Endothelial cell of umbilical vein (primary cell): ENCODE results near the gene FOXO1. TPM values are rescaled to one million over a fixed set of nuclear protein-coding genes. Genes with fewer than 3 reads are reported as not detected.

ENCODE experiments used
- BruUV-seq: library from RNA; stranded (reverse); fragments of 400-500 nt; replicated peaks from 2 replicates; lab custom pipeline; 2021; lab: Mats Ljungman, UMichigan
- CTCF ChIA-PET: fragments of 300-600, 350-600 bp; sonication (Branson Sonifier 250); formaldehyde crosslinking; loops from one replicate; lab custom pipeline; 2021; ENCODE audit warnings: antibody characterized with exemption, inconsistent platforms; lab: Charles Lee
- POLR2A ChIA-PET: fragments of 300-600, 350-600 bp; sonication (Branson Sonifier 250); formaldehyde crosslinking; loops from one replicate; lab custom pipeline; 2021; ENCODE audit warnings: antibody characterized with exemption, inconsistent platforms; lab: Charles Lee
- DNase-seq: peaks from one replicate; pipeline ENCODE4 v3.0.0-alpha.2; 2011; ENCODE audit warnings: low read depth, low spot score
- FAIRE-seq: peaks from 2 replicates; lab custom pipeline; 2011; peaks lifted over from hg19 to GRCh38; lab: Jason Lieb, UNC
- H2AFZ ChIP-seq: 2 replicates; pipeline ENCODE4 v1.6.0; 2012; ENCODE audit warnings: low read depth, low read length, control low read depth, inconsistent platforms
- H3K27ac ChIP-seq: 2 replicates; pipeline ENCODE4 v1.5.1; 2011; ENCODE audit warnings: low read depth, mild to moderate bottlenecking, control low read depth, low read length, moderate library complexity; ENCODE audit not compliant: insufficient read depth
- H3K27me3 ChIP-seq, 2 experiments: 2 replicates each; pipeline versions ENCODE4 v1.6.0 to v1.6.1; 2011; ENCODE audit warnings: low read length in 2 of 2, mixed read lengths in 1 of 2; ENCODE audit not compliant: control insufficient read depth in 2 of 2, insufficient read depth in 2 of 2
- H3K36me3 ChIP-seq, 2 experiments: 2 replicates in 1 of 2; 3 replicates in 1 of 2; pipeline ENCODE4 v1.5.1; 2011; ENCODE audit warnings: low read length in 2 of 2, mild to moderate bottlenecking in 1 of 2, moderate library complexity in 1 of 2; ENCODE audit not compliant: control insufficient read depth in 2 of 2, insufficient read depth in 2 of 2; ENCODE audit errors: extremely low read depth in 1 of 2
- H3K4me1 ChIP-seq: 3 replicates; pipeline ENCODE4 v1.5.1; 2011; ENCODE audit warnings: mild to moderate bottlenecking, low read length; ENCODE audit not compliant: control insufficient read depth, insufficient read depth; ENCODE audit errors: extremely low read depth
- H3K4me2 ChIP-seq: 2 replicates; pipeline ENCODE4 v1.6.1; 2011; ENCODE audit warnings: low read length, control low read depth, mixed read lengths; ENCODE audit not compliant: insufficient read depth
- H3K4me3 ChIP-seq, 3 experiments: fragments of 200-600 bp in 1 of 3; sonication (generic), shearing (Covaris generic) in 1 of 3; replicated peaks in 1 of 3; 2 replicates each; pipeline ENCODE4 v1.5.1; 2011 to 2016; ENCODE audit warnings: control low read depth in 3 of 3, low read length in 3 of 3, mild to moderate bottlenecking in 2 of 3, inconsistent platforms in 1 of 3, low read depth in 1 of 3, moderate library complexity in 1 of 3; ENCODE audit not compliant: insufficient read depth in 1 of 3
- H3K79me2 ChIP-seq: 2 replicates; pipeline ENCODE4 v1.6.0; 2012; ENCODE audit warnings: low read length, inconsistent platforms; ENCODE audit not compliant: control insufficient read depth, insufficient read depth
- H3K9ac ChIP-seq: replicated peaks from 2 replicates; pipeline ENCODE3; 2011; ENCODE audit warnings: low read length, control low read depth; ENCODE audit not compliant: insufficient read depth; ENCODE audit errors: extremely low read depth
- H3K9me1 ChIP-seq: replicated peaks from 3 replicates; pipeline ENCODE4 v1.6.0; 2011; ENCODE audit warnings: mild to moderate bottlenecking, low read length; ENCODE audit not compliant: control insufficient read depth, insufficient read depth; ENCODE audit errors: extremely low read depth
- H3K9me3 ChIP-seq: replicated peaks from 2 replicates; pipeline ENCODE4 v1.5.1; 2012; ENCODE audit warnings: low read length, inconsistent platforms; ENCODE audit not compliant: control insufficient read depth, insufficient read depth
- H4K20me1 ChIP-seq: replicated peaks from 2 replicates; pipeline ENCODE3; 2011; ENCODE audit warnings: mild to moderate bottlenecking, low read length; ENCODE audit not compliant: control insufficient read depth, insufficient read depth; ENCODE audit errors: extremely low read depth
- EZH2 ChIP-seq: IDR thresholded peaks from 2 replicates; pipeline ENCODE4 v1.6.1; 2012; ENCODE audit warnings: borderline replicate concordance, low read depth, mild to moderate bottlenecking, moderate library complexity, low read length, inconsistent platforms; ENCODE audit not compliant: severe bottlenecking
- FOS ChIP-seq: IDR thresholded peaks from 2 replicates; pipeline ENCODE4 v1.6.1; 2011; ENCODE audit warnings: mild to moderate bottlenecking, low read length, moderate library complexity, borderline replicate concordance; ENCODE audit not compliant: insufficient read depth
- GATA2 ChIP-seq: IDR thresholded peaks from 2 replicates; pipeline ENCODE4 v1.7.0; 2011; ENCODE audit warnings: low read depth, mild to moderate bottlenecking, moderate library complexity, mixed read lengths, low read length; ENCODE audit not compliant: insufficient read length, insufficient read depth
- JUN ChIP-seq: IDR thresholded peaks from 2 replicates; pipeline ENCODE4 v1.6.1; 2011; ENCODE audit warnings: borderline replicate concordance, low read depth; ENCODE audit not compliant: insufficient read length, insufficient read depth
- MYC ChIP-seq: IDR thresholded peaks from one replicate; pipeline ENCODE4 v1.6.1; 2011; ENCODE audit warnings: mild to moderate bottlenecking, low read depth, low read length
- POLR2A ChIP-seq: IDR thresholded peaks from 2 replicates; pipeline ENCODE4 v1.6.1; 2012; ENCODE audit warnings: low read depth, mild to moderate bottlenecking, control low read depth, low read length
- POLR2AphosphoS5 ChIP-seq: IDR thresholded peaks from 2 replicates; pipeline ENCODE4 v1.6.1; 2012; ENCODE audit warnings: low read depth, mild to moderate bottlenecking, control low read depth, low read length, moderate library complexity; ENCODE audit not compliant: insufficient read depth
- dilution Hi-C: fragments of 300-500 bp; cut with MboI; formaldehyde crosslinking; loops from one replicate; pipeline ENCODE4 v1.15.0; 2019; ENCODE audit warnings: low sequenced_read_pairs; ENCODE audit not compliant: extremely low pct_ligation_motif_present
- intact Hi-C: fragments of 100-400 bp; cut with micrococcal nuclease; formaldehyde crosslinking; loops from one replicate; pipeline ENCODE4 v1.10.0; 2022
- polyA plus RNA-seq, 4 experiments: library from polyadenylated mRNA; depleted of rRNA in 3 of 4; stranded (reverse) in 3 of 4; unstranded in 1 of 4; fragments of >200 nt; gene quantifications; 2 replicates each; pipeline versions ENCODE4 v1.2.1 to v1.2.3, GENCODE V29; 2011 to 2012; ENCODE audit warnings: missing spikeins in 1 of 4
- total RNA-seq: library from RNA; stranded (reverse); gene quantifications from 2 replicates; pipeline ENCODE4 v1.2.3, GENCODE V29; 2021
- TF ChIP-seq, protein P1 (sequence below): IDR thresholded peaks from 2 replicates; pipeline ENCODE4 v1.6.1; 2011; ENCODE audit not compliant: insufficient read depth, insufficient read length
- TF ChIP-seq, protein P2 (sequence below), 2 donors: IDR thresholded peaks; 1 replicate in 1 of 2; 2 replicates in 1 of 2; pipeline ENCODE4 v1.5.1; 2011; ENCODE audit warnings: low read length in 2 of 2, mild to moderate bottlenecking in 2 of 2, moderate library complexity in 2 of 2, control low read depth in 1 of 2, inconsistent platforms in 1 of 2, low read depth in 1 of 2; ENCODE audit not compliant: insufficient read depth in 1 of 2; ENCODE audit errors: extremely low read depth in 1 of 2

FOXO1 gene
- total and polyA plus RNA-seq, 2 donors (not counting 3 experiments of a cell fraction or from before 2014, with no cell fraction given) = 44.7 to 48.5 TPM

DNA sequence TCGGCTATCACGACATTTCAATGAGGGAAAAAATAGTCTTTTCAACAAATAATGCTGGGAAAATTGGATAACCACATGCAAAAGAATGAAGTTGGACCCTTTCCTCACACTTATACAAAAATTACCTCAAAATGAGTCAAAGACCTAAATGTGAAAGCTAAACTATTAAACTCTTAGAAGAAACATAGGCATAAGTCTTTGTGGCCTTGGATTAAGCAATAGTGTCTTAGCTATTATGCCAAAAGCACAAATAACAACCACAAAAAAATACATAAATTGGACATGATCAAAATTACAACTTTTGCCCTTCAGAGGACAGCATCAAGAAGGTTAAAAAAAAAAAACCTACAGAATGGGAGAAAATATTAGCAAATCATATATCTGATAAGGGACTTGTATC is 156.6 kb downstream of the FOXO1 start:
- no peak for DNase-seq
- no peaks in the 10 kb centered on the region for H3K9me3 ChIP-seq
- FAIRE-seq = no peak
- H3K79me2 ChIP-seq = no peaks in the 10 kb centered on the region
- ChIA-PET POLR2A (no interaction called here), CTCF (no interaction called here)
- dilution Hi-C loops = no loop called here
- TF ChIP-seq, protein P1, sequence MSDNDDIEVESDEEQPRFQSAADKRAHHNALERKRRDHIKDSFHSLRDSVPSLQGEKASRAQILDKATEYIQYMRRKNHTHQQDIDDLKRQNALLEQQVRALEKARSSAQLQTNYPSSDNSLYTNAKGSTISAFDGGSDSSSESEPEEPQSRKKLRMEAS = no peak
- TF ChIP-seq MYC (no peak), FOS (no peak), JUN (no peak), POLR2AphosphoS5 (no peak), GATA2 (no peak), EZH2 (no peak), POLR2A (no peak)
- TF ChIP-seq, protein P2, sequence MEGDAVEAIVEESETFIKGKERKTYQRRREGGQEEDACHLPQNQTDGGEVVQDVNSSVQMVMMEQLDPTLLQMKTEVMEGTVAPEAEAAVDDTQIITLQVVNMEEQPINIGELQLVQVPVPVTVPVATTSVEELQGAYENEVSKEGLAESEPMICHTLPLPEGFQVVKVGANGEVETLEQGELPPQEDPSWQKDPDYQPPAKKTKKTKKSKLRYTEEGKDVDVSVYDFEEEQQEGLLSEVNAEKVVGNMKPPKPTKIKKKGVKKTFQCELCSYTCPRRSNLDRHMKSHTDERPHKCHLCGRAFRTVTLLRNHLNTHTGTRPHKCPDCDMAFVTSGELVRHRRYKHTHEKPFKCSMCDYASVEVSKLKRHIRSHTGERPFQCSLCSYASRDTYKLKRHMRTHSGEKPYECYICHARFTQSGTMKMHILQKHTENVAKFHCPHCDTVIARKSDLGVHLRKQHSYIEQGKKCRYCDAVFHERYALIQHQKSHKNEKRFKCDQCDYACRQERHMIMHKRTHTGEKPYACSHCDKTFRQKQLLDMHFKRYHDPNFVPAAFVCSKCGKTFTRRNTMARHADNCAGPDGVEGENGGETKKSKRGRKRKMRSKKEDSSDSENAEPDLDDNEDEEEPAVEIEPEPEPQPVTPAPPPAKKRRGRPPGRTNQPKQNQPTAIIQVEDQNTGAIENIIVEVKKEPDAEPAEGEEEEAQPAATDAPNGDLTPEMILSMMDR (IDR thresholded peaks at IDR 0.05; ENCODE audit: extremely low read depth in 1 of 2, insufficient read depth in 1 of 2, low read depth in 1 of 2, low read length in 2 of 2) = no peak
- BruUV-seq = no TSS peak
- H4K20me1 ChIP-seq = no peaks in the 10 kb centered on the region
- H3K4me3 ChIP-seq = no peak overlapping the region
- intact Hi-C loops = loop anchor here (10.0 kb wide), 1 partner anchor 725 kb away; no protein-coding TSS in a partner anchor
- no peaks in the 10 kb centered on the region for H3K9me1 ChIP-seq
- H3K36me3 ChIP-seq = no peaks in the 10 kb centered on the region
- no peak overlapping the region for H2AFZ ChIP-seq
- no peak overlapping the region for H3K4me2 ChIP-seq
- H3K4me1 ChIP-seq = peaks cover 36% of the 10 kb centered on the region
- no peak overlapping the region for H3K27ac ChIP-seq
- no peak overlapping the region for H3K9ac ChIP-seq
- no peaks in the 10 kb centered on the region for H3K27me3 ChIP-seq
